Transverse colon (tissue), 4 donors: ENCODE measurements around the gene SLX4.

ENCODE experiments used
- CTCF ChIP-seq, 5 experiments: fragments of 200-600 bp in 3 of 5; fragments of 450-650 bp in 2 of 5; sonication (generic) in 3 of 5; IDR thresholded peaks; 1 replicate in 2 of 5; 2 replicates in 3 of 5; pipeline ENCODE4 v1.5.1; 2016 to 2017; ENCODE audit warnings: antibody characterized with exemption in 5 of 5, inconsistent platforms in 3 of 5, mild to moderate bottlenecking in 2 of 5, moderate library complexity in 1 of 5
- EP300 ChIP-seq: sonication (generic); formaldehyde crosslinking; IDR thresholded peaks from one replicate; pipeline ENCODE4 v1.6.1; 2017; ENCODE audit warnings: antibody characterized with exemption, low read depth
- POLR2A ChIP-seq: fragments of 450-650 bp; IDR thresholded peaks from one replicate; pipeline ENCODE4 v1.6.1; 2016; ENCODE audit warnings: antibody characterized with exemption, mild to moderate bottlenecking, moderate library complexity
- POLR2AphosphoS5 ChIP-seq, 3 donors: sonication (generic); formaldehyde crosslinking; IDR thresholded peaks; one replicate each; pipeline ENCODE4 v1.6.1; 2016; ENCODE audit warnings: antibody characterized with exemption in 3 of 3

GRCh38 chr16:3536851-3537250, 74.6 kb downstream of the SLX4 start:
- TF ChIP-seq POLR2A (no peak), CTCF (IDR thresholded peaks at IDR 0.05) (no peak), POLR2AphosphoS5 (IDR thresholded peaks at IDR 0.05) (no peak), EP300 (no peak)
